Liver (tissue), 3 donors: ENCODE results near the gene NBAS.

Source experiments
- ATF3 ChIP-seq: IDR thresholded peaks from 2 replicates; pipeline ENCODE4 v1.6.1; 2016; ENCODE audit warnings: antibody characterized with exemption
- CTCF ChIP-seq: fragments of 150-350 bp; IDR thresholded peaks from 2 replicates; pipeline ENCODE4 v1.5.1; 2017; ENCODE audit warnings: improper control_type of control experiment, low read depth, low read length; ENCODE audit not compliant: missing input control
- EGR1 ChIP-seq, 2 donors: IDR thresholded peaks; 2 replicates each; pipeline ENCODE4 v1.6.1; 2016 to 2018; ENCODE audit warnings: antibody characterized with exemption in 2 of 2, low read depth in 2 of 2
- FOXA1 ChIP-seq: IDR thresholded peaks from 2 replicates; pipeline ENCODE4 v1.6.1; 2016; ENCODE audit warnings: antibody characterized with exemption
- FOXA2 ChIP-seq: IDR thresholded peaks from 2 replicates; pipeline ENCODE4 v1.6.1; 2016; ENCODE audit warnings: antibody characterized with exemption
- JUND ChIP-seq, 2 donors: IDR thresholded peaks; 2 replicates each; pipeline ENCODE4 v1.6.1; 2016; ENCODE audit warnings: antibody characterized with exemption in 2 of 2
- MAX ChIP-seq: IDR thresholded peaks from 2 replicates; pipeline ENCODE4 v1.6.1; 2016; ENCODE audit warnings: antibody characterized with exemption
- RAD21 ChIP-seq, 2 donors: IDR thresholded peaks; 2 replicates each; pipeline ENCODE4 v1.6.1; 2016; ENCODE audit warnings: antibody characterized with exemption in 2 of 2, mild to moderate bottlenecking in 2 of 2
- REST ChIP-seq: IDR thresholded peaks from 2 replicates; pipeline ENCODE4 v1.6.1; 2016; ENCODE audit warnings: antibody characterized with exemption, mild to moderate bottlenecking
- RXRA ChIP-seq, 2 donors: IDR thresholded peaks; 2 replicates each; pipeline ENCODE4 v1.6.1; 2017 to 2018; ENCODE audit warnings: antibody characterized with exemption in 2 of 2, mild to moderate bottlenecking in 1 of 2
- SP1 ChIP-seq: IDR thresholded peaks from 2 replicates; pipeline ENCODE4 v1.6.1; 2018; ENCODE audit warnings: antibody characterized with exemption, mild to moderate bottlenecking
- TAF1 ChIP-seq: conservative IDR thresholded peaks from 2 replicates; pipeline ENCODE4 v1.6.1; 2016; ENCODE audit warnings: antibody characterized with exemption, mild to moderate bottlenecking
- ZBTB33 ChIP-seq: IDR thresholded peaks from 2 replicates; pipeline ENCODE4 v1.6.1; 2016; ENCODE audit warnings: antibody characterized with exemption
- donor health status: healthy.
- donor health status: healthy.

GRCh38 chr2:15510131-15510530 is 51.0 kb downstream of the NBAS start:
- TF ChIP-seq RXRA (IDR thresholded peaks at IDR 0.05) (no peak), CTCF (no peak), TAF1 (no peak), ZBTB33 (no peak), REST (no peak), MAX (no peak), RAD21 (IDR thresholded peaks at IDR 0.05) (no peak), FOXA1 (no peak), SP1 (no peak), EGR1 (IDR thresholded peaks at IDR 0.05; ENCODE audit: low read depth in 2 of 2) (no peak), FOXA2 (no peak), ATF3 (no peak), JUND (IDR thresholded peaks at IDR 0.05) (no peak)
